PC-3 (cell line): ENCODE measurements around the gene DCUN1D1. TPM values are rescaled to one million over a fixed set of nuclear protein-coding genes. Genes with fewer than 3 reads are reported as not detected.

Experiments used
- ATAC-seq: fragments of 200-7000 bp; cut with Tn5 transposase; 2 replicates; pipeline ENCODE4 v1.9.1; 2020; ENCODE audit warnings: mild to moderate bottlenecking, moderate library complexity
- BruUV-seq: library from RNA; stranded (reverse); fragments of 400-500 nt; replicated peaks from 2 replicates; lab custom pipeline; 2021; lab: Mats Ljungman, UMichigan
- CTCF ChIA-PET: fragments of 300-600 bp; sonication (Branson Sonifier 250); formaldehyde crosslinking; loops from one replicate; lab custom pipeline; 2022; ENCODE audit warnings: antibody characterized with exemption; lab: Charles Lee
- POLR2A ChIA-PET: fragments of 300-600 bp; sonication (Branson Sonifier 250); formaldehyde crosslinking; loops from one replicate; lab custom pipeline; 2022; ENCODE audit warnings: antibody characterized with exemption; ENCODE audit not compliant: unreplicated experiment; lab: Charles Lee
- DNase-seq: peaks from one replicate; pipeline ENCODE4 v3.0.0-alpha.2; 2015
- H2AFZ ChIP-seq: fragments of 300-600 bp; sonication (generic); 2 replicates; pipeline ENCODE4 v1.6.0; 2016; ENCODE audit warnings: antibody characterized with exemption, low read length
- H3F3A ChIP-seq: fragments of 300-600 bp; sonication (generic); one replicate; pipeline ENCODE4 v1.6.0; 2017; ENCODE audit warnings: antibody characterized with exemption, low read length, control low read depth, mild to moderate bottlenecking; ENCODE audit not compliant: unreplicated experiment
- H3K27ac ChIP-seq: fragments of 300-600 bp; sonication (generic); 2 replicates; pipeline ENCODE4 v1.5.1; 2016; ENCODE audit warnings: mild to moderate bottlenecking, low read length
- H3K27me3 ChIP-seq: fragments of 300-600 bp; sonication (generic); 2 replicates; pipeline ENCODE4 v1.6.1; 2016; ENCODE audit warnings: low read length, mixed read lengths
- H3K36me3 ChIP-seq: fragments of 300-600 bp; sonication (generic); 2 replicates; pipeline ENCODE4 v1.6.1; 2016; ENCODE audit warnings: low read depth, mixed run types, low read length, mixed read lengths
- H3K4me1 ChIP-seq: fragments of 300-600 bp; sonication (generic); 2 replicates; pipeline ENCODE4 v1.5.1; 2016; ENCODE audit warnings: low read length; ENCODE audit not compliant: insufficient read depth
- H3K4me2 ChIP-seq: fragments of 300-600 bp; sonication (generic); 2 replicates; pipeline ENCODE4 v1.6.0; 2016; ENCODE audit warnings: low read length
- H3K4me3 ChIP-seq: fragments of 300-600 bp; sonication (generic); 2 replicates; pipeline ENCODE4 v1.5.1; 2016; ENCODE audit warnings: mild to moderate bottlenecking, low read length, mixed read lengths
- H3K79me2 ChIP-seq: fragments of 300-600 bp; sonication (generic); 2 replicates; pipeline ENCODE4 v1.6.1; 2017; ENCODE audit warnings: low read length, mixed read lengths
- H3K9ac ChIP-seq: fragments of 300-600 bp; sonication (generic); 2 replicates; pipeline ENCODE4 v1.6.0; 2016; ENCODE audit warnings: mild to moderate bottlenecking, low read length
- H3K9me2 ChIP-seq: fragments of 300-600 bp; sonication (generic); replicated peaks from 2 replicates; pipeline ENCODE4 v1.6.1; 2016; ENCODE audit warnings: mixed run types, low read length, mixed read lengths
- H3K9me3 ChIP-seq: fragments of 300-600 bp; sonication (generic); 2 replicates; pipeline ENCODE4 v1.6.1; 2016; ENCODE audit warnings: low read length, mixed read lengths
- H4K20me1 ChIP-seq: fragments of 300-600 bp; sonication (generic); 2 replicates; pipeline ENCODE4 v1.6.1; 2016; ENCODE audit warnings: low read length, mixed read lengths
- EZH2 ChIP-seq: fragments of 300-600 bp; sonication (generic); IDR thresholded peaks from one replicate; pipeline ENCODE4 v1.6.1; 2017; ENCODE audit warnings: antibody characterized with exemption, mild to moderate bottlenecking, low read length; ENCODE audit not compliant: unreplicated experiment
- EZH2phosphoT487 ChIP-seq: fragments of 300-600 bp; sonication (generic); IDR thresholded peaks from 2 replicates; pipeline ENCODE4 v1.6.1; 2018; ENCODE audit warnings: mild to moderate bottlenecking, antibody characterized with exemption, low read length, borderline replicate concordance
- intact Hi-C: fragments of 100-400 bp; cut with micrococcal nuclease; formaldehyde crosslinking; loops from 2 replicates; pipeline ENCODE4 v1.9.0; 2023
- total RNA-seq: library from RNA; depleted of rRNA; stranded (reverse); fragments of >200 nt; gene quantifications from 2 replicates; pipeline ENCODE4 v1.2.3, GENCODE V29; 2014
- TF ChIP-seq, protein P1 (sequence below): fragments of 300-600 bp; sonication (generic); conservative IDR thresholded peaks from 2 replicates; pipeline ENCODE4 v1.5.1; 2017; ENCODE audit warnings: antibody characterized with exemption, low read depth, mild to moderate bottlenecking, low read length

The DCUN1D1 gene
- total RNA-seq, 1 experiment from 2014 or later: 39.7 TPM

DNA sequence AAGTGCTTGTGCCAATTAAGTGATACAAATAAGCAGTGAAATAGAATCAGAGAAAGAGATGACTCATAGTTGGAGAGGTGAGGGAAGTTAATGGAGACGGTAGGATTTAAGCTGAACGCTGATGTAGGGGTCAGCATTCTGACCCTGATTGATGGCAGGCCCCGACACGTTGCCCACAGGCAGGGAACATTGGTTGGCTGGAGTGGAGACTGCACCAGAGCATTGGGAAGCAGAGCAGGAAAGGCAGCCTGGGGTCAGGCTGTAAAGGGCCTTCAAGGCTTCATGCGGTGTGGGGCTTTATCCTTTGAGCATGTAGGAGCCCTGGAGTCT lies 68.6 kb downstream of the DCUN1D1 start:
- Histone ChIP-seq H3K9ac (no peak overlapping the region), H3K9me2 (no peaks in the 10 kb centered on the region), H2AFZ (no peak overlapping the region), H3K9me3 (no peaks in the 10 kb centered on the region), H3K79me2 (no peaks in the 10 kb centered on the region), H3K27me3 (no peaks in the 10 kb centered on the region), H4K20me1 (no peaks in the 10 kb centered on the region), H3F3A (no peaks in the 10 kb centered on the region), H3K4me2 (no peak overlapping the region), H3K27ac (no peak overlapping the region), H3K36me3 (no peaks in the 10 kb centered on the region), H3K4me1 (0 out of 2 replicates have a peak, but pooled peaks cover 3% of the 10 kb centered on the region), H3K4me3 (no peak overlapping the region)
- CTCF ChIA-PET: no interaction called here
- no TSS peak for BruUV-seq
- no peak for ATAC-seq
- POLR2A ChIA-PET: no interaction called here
- TF ChIP-seq, protein P1, sequence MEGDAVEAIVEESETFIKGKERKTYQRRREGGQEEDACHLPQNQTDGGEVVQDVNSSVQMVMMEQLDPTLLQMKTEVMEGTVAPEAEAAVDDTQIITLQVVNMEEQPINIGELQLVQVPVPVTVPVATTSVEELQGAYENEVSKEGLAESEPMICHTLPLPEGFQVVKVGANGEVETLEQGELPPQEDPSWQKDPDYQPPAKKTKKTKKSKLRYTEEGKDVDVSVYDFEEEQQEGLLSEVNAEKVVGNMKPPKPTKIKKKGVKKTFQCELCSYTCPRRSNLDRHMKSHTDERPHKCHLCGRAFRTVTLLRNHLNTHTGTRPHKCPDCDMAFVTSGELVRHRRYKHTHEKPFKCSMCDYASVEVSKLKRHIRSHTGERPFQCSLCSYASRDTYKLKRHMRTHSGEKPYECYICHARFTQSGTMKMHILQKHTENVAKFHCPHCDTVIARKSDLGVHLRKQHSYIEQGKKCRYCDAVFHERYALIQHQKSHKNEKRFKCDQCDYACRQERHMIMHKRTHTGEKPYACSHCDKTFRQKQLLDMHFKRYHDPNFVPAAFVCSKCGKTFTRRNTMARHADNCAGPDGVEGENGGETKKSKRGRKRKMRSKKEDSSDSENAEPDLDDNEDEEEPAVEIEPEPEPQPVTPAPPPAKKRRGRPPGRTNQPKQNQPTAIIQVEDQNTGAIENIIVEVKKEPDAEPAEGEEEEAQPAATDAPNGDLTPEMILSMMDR: no peak
- TF ChIP-seq EZH2phosphoT487 (no peak), EZH2 (no peak)
- no peak for DNase-seq
- intact Hi-C loops: no loop called here

DNA sequence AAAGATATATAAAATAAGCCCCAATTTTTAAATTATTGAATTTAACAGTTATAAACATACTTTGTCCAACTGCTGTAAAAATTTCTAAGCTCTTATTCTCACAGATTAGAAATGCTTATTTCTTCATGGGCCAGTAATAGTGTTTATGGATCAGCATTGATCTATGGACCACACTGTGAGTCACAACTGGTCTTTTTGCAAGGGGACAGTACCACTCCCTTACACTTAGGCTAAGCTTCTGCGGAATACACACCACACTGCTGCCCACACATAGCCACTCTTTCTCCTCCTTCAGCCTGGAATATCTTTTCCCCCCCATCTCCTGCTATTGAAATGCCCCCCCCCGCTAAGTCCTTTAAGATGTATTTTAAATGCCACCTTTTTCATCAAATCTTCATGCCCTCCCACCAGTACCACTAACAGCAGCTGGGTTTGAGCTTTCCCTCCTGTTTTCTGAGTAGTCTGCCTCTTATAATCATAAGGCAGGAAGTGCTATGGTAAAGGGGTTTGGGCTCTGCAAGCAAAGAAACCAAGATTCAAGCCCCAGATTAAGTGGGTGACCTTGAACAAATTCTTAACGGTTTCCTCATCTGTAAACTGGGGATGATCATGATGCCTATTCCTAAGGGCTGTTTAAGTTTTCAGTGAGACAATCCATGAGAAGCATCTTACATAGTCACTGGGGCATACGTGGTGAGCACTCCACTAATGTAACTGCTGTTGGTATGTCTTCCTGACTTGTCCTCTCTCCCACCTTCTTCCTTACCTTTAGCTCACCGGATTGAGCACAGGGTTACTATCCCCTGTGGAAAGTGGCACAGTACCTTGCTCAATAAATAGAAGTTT lies 69.2 kb downstream of the DCUN1D1 start:
- Histone ChIP-seq H3F3A (no peaks in the 10 kb centered on the region), H3K9me3 (no peaks in the 10 kb centered on the region), H3K27me3 (no peaks in the 10 kb centered on the region), H3K79me2 (no peaks in the 10 kb centered on the region), H3K4me1 (0 out of 2 replicates have a peak, but pooled peaks cover 3% of the 10 kb centered on the region), H3K9me2 (no peaks in the 10 kb centered on the region), H2AFZ (no peak overlapping the region), H3K36me3 (no peaks in the 10 kb centered on the region), H3K4me2 (no peak overlapping the region), H3K9ac (no peak overlapping the region), H4K20me1 (no peaks in the 10 kb centered on the region), H3K27ac (no peak overlapping the region), H3K4me3 (no peak overlapping the region)
- no peak for DNase-seq
- CTCF ChIA-PET: no interaction called here
- ATAC-seq: no peak
- intact Hi-C loops: no loop called here
- BruUV-seq: no TSS peak
- POLR2A ChIA-PET: no interaction called here
- no peak for TF ChIP-seq EZH2
- TF ChIP-seq EZH2phosphoT487: no peak
- TF ChIP-seq, protein P1: no peak
